Activated CD4-positive, alpha-beta T cell treated with anti-CD3 and anti-CD28 coated beads for 24 hours (primary cell): Measurements from ENCODE around the gene KIZ.

ENCODE experiments used
- DNase-seq, 2 donors: peaks; one replicate each; pipeline ENCODE4 v3.0.0-alpha.2; 2020; ENCODE audit warnings: low read depth in 2 of 2

Gene KIZ

GRCh38 chr20:21104921-21105320, 21.0 kb upstream of the KIZ start:
- DNase-seq, result no peak

DNA sequence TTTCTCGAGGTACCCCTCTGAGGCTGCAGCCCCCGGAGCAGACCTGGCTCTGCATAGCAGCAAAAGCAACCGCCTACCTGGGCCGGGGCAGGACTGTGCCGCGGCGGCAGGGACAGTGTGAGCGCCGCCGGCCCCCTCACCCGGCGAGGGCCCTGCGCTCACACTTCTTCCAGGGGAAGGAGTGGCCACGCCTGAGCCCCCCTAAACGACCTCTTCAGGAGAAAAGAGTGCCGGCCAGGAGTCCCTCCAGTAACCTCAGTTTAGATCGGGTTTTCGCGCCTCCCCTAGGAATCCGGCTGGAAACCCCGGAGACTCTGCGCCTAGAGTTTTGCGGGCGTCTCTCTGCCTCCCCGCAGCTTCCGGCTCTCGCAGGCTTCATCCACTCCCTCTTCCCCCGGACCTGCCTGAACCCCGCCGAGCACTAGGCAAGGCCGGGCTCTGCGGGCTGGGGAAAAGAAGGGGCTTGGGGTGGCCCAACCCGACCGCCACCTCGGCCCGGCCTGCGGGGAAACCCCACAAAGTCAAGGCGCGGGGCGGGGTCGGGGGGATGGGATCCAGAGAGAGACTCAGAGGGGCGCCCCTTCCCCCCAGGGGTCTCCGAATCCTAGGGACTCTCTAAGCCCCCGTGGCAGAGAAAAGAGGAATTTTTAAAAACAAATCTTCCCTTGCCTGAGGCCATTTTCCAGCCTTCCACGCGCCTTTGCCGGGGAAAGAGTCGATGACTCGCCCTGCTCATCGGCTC, 20.3 kb upstream of the KIZ start:
- no peak for DNase-seq

DNA sequence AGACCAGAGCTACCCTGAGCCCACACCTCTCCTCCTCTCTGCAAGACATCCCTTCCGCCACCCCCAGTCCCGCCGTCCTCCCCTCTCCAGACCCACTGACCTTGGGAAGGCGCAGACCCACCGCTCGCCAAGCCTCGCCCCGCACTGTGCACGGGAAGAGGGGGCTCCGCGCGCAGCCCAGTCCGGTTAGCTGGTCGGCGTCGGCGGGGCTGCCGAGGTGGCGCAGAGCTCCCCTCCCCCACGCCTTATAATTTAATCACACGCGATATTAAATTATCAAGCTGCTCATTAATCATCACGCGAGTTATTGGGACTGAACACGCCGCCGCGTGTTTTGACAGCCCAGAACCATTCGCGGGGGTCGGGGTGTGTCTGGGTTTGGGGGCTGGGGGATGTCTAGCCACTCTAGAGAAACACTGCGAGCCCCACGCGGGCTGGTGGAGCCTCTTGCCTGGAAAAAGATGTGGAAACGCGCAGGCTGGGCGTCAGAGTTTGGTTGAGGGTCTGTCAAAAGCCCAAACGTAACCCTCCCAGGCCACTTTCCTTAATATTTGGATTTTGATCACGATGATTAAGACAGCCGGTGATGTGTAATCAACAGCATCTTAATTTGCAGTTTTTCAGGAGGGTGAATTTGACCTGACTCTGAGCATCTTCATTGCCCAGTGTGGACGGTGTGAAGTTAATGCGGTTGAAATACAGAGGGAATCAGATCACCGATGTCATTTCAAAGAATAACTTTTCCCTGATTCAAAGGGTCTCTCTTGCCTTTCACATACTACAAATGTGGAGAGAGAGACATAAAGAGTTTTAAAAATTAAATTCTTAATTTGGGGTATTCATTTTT, 19.5 kb upstream of the KIZ start, which contains the start of gene LINC00237:
LINC00237 (minus strand) TSS at position 188 of the 847 bp plus-strand sequence.
- DNase-seq, result no peak

- no peak for DNase-seq
Measured at GRCh38 chr20:21109144-21109543, 16.7 kb upstream of the KIZ start.

DNA sequence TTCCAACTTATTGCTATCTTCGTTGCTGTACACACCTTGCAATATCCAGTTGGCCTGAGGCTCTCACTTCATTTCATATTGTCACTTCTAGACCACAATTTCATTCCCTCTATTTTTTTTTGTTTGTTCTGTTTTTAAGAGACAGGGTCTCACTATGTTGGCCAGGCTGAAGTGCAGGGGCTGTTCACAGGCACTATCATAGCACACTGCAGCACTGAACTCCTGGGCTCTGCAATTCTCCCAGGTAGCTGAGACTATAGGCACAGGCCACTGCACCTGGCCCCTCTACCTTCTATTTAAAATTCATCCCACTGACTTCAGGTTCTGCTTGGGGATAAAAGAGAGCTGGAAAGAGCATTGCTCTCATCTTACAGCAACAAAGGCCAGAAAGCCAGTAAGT, 15.1 kb upstream of the KIZ start:
- no peak for DNase-seq

DNA sequence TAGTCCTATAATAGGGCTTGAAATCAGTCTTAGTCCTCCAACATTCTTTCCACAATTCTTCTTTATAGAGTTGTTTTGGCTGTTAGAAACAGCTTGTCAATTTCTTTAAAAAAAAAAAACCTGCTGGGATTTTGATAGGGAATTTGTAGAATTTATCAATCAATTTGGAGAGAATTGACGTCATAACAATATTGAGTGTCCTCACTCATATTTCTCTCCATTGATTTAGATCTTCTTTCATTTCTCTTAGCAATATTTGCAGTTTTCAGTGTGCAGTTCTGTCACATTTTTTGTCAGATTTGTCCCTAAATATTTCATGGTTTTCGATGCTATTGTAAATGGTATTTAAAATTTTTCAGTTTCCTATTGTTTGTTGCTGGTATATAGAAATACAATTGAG, 14.5 kb upstream of the KIZ start:
- DNase-seq, result no peak

- DNase-seq, result no peak
Measured at GRCh38 chr20:21113697-21114096, 12.2 kb upstream of the KIZ start.

GRCh38 chr20:21114584-21114983, 11.3 kb upstream of the KIZ start:
- DNase-seq, result no peak

- DNase-seq, result no peak
Measured at GRCh38 chr20:21117521-21117920, 8.4 kb upstream of the KIZ start.

DNA sequence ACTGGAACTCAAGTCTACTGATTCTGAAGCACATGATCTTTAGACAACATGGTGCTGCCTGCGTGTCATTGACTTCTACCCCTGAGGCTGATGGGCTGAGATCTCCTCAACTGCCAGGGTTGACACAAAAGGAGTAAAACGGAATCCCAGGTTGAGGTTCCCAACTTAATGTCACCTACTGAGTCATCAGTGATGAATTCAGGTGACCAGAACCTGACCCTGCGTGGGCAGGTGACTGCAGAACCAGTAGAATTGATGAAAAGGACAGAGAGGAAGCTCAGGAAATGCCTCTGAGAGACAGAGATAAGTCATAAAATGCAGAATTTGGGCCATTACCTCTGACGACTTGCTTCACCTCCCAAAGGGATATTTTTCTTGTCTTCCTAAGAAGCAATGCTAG, 7.7 kb upstream of the KIZ start:
- DNase-seq, result no peak

DNA sequence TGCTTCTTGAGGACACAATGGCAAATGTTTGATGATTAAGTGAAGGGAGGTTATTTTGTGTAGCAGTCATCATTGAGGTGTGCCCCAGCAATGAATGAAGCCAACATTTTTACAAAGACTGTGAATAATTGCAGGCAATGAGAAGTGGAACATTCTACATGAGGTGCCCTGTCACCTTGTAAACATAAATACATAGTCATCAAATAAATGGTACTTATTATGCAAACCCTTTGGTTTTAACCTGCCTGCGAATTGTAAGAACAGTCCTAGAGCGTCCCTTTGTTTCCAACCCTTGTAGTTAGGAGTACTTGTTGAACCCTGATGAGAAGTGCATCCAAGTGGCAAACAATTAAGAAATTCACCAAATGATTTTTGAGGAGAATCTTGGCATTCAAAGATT, 7.1 kb upstream of the KIZ start:
- DNase-seq, result no peak

- no peak for DNase-seq
Measured at GRCh38 chr20:21124190-21124589, 1.7 kb upstream of the KIZ start.

- DNase-seq, result no peak
Measured at GRCh38 chr20:21125072-21125848, 622 bp upstream of the KIZ start.

DNA sequence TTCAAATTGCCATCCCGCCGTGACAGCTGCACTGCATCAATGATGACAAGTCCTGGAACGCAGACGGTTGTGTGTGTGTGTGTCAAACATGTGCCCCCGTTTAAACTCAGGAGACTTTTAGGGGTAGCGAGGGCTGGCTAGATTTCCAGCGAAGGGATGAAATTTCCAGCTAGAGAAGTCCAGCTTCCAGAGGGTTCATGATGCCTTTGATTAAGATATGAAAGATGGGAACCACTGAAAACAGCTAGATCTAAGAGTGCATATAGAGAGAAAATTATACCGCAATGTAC, 644 bp downstream of the KIZ start:
- DNase-seq, result no peak

DNA sequence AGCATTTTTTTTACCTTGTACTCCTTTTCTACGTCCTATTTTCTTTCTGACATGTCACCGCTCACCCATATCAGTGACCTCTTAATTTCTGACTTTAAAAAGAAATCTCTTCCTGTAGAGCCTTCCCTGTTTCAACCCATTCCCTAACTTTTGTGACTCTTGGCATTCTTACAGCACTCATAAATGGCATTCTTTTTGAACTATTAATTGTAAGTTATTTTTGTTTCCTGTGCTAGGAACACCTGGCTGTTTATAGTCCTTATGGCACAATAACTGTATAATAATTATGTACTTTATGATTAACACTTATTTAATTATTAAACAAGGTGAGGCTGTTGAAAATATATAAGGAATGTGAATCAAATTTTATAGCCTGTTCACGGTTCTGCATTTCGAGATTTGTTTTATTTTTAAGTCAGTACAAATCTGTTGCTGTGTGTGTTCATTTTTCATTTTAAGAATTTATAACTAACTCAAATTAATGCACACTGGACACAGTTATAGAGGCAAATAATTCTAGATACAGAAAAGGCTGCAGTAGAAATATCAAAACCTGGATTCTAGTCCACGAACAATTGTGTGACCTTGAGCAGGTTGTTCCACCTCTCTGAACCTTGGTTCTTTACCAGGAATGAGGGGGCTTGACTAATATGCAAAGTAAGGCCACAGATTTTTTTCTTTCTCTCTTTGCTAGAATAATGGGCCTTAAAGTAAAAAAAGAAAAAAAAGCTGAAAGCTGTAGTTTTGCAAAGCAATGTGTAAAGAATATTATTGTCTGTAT, 1.5 kb downstream of the KIZ start:
- DNase-seq, result no peak

DNA sequence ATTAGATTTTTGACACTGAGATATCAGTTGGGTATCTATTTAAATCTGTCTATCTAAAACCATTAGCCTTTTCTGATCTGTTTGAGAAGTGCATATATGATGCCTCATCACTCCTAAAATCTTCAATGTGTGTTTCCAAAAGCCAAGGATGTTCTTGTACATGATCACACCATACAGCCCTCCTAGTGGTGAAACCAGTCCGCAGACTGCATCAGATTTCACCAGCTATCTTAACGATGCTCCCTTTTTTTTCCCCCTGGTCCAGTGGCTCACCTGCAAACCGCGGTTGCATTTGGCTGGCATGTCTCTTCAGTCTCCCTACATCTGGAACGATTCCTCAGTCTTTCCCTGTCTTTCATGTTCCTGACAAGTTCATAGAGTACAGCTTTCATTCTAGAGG, 4.0 kb downstream of the KIZ start:
- DNase-seq, result no peak

- no peak for DNase-seq
Measured at GRCh38 chr20:21133404-21133803, 7.5 kb downstream of the KIZ start.

- DNase-seq, result no peak
Measured at GRCh38 chr20:21133917-21134622, 8.2 kb downstream of the KIZ start.

DNA sequence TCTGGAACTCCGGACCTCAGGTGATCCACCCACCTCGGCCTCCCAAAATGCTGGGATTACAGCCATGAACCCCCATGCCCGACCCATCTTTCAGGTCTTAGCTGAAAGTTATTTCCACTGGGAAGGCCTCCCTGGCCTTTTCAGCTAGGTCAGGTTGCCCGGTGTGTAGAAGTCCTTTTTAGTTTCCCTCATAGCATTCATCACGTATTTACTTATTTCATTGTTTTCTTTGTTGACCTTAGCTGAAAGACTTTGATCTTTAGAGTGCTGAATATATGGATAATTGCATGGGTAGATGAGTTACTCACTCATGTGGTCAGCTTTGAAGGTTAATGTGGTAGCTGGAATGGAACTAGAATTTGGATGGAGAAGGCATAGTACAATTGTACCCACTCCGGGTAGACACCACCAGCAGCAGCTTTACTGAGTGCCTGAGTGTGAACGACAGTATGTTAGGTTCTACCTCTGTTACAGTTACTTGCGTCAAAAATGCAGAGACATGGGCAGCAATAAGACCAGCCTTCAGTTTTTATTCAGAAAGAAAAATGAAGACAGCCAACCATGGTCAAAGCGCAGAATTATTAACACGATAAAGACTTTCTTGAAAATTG, 9.1 kb downstream of the KIZ start:
- no peak for DNase-seq

- DNase-seq, result no peak
Measured at GRCh38 chr20:21136015-21136732, 10.3 kb downstream of the KIZ start.
